ENCODE data around the gene FUOM.

DNA sequence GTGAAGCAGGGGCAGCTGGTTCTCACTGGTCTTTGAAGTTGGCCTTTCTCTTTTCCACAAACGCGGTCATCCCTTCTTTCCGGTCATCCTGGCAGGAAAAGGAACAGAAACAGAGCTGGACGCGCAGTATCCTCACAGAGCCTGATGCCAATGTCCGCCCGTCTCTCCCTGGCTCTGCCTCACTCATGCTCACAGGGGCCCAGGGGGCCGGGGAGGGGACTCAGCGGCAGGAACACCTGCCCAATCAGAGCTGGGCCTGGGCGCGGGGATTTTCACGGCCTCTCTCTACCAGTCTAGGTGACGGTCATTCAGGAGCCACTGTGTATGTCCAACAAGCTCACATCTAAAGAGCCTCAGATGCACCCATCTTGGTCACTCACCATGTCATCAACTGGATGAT is 5.0 kb upstream of the FUOM start:
- TF ChIP-seq, protein P1, sequence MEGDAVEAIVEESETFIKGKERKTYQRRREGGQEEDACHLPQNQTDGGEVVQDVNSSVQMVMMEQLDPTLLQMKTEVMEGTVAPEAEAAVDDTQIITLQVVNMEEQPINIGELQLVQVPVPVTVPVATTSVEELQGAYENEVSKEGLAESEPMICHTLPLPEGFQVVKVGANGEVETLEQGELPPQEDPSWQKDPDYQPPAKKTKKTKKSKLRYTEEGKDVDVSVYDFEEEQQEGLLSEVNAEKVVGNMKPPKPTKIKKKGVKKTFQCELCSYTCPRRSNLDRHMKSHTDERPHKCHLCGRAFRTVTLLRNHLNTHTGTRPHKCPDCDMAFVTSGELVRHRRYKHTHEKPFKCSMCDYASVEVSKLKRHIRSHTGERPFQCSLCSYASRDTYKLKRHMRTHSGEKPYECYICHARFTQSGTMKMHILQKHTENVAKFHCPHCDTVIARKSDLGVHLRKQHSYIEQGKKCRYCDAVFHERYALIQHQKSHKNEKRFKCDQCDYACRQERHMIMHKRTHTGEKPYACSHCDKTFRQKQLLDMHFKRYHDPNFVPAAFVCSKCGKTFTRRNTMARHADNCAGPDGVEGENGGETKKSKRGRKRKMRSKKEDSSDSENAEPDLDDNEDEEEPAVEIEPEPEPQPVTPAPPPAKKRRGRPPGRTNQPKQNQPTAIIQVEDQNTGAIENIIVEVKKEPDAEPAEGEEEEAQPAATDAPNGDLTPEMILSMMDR (IDR thresholded peaks at IDR 0.05), result no peak
- TF ChIP-seq POLR2A (IDR thresholded peaks at IDR 0.05) (no peak), EP300 (IDR thresholded peaks at IDR 0.05) (no peak)
